ENCODE results near the gene WBP2. TPM values are rescaled to one million over a fixed set of nuclear protein-coding genes. Genes with fewer than 3 reads are reported as not detected.
A peak's percentile ranks its signal among the peaks of the same experiment; 100 is the strongest.

Gene WBP2
- total RNA-seq, 2 donors from 2014 or later, result 88.9 to 125 TPM

DNA sequence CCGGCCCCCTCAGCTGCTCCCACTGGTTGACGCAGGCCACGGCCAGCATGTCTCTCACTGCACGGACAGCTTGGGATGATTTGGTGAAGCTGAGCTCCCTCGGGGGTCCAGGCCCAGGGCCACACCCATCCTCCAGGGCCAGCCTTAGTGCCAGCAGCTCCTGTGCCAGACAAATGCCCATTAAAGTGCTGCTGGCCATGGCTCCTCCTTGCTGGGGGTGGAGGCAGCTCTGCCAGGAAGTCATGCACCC lies 20.7 kb upstream of the WBP2 start:
- intact Hi-C loops (cut with DNase I), result loop anchor here (5.0 kb wide), 1 partner anchor 89 kb away; no protein-coding TSS in a partner anchor
- Histone ChIP-seq H3K4me1 (replicated peaks) (peaks cover 28% of the 10 kb centered on the region), H3K9me3 (no peaks in the 10 kb centered on the region), H3K4me3 (peak overlapping the region; percentile 9 to 53), H3K27me3 (replicated peaks; ENCODE audit: insufficient read depth) (no peaks in the 10 kb centered on the region), H3K27ac (peak overlapping the region; percentile 91), H3K36me3 (no peaks in the 10 kb centered on the region)
- peak; percentile 84 for DNase-seq (ENCODE audit: low spot score)
- 15% methylated on average over 5 of the region's 5 CpGs for WGBS
- no peak for TF ChIP-seq POLR2AphosphoS5 (IDR thresholded peaks at IDR 0.05)
- no peak for TF ChIP-seq POLR2A (IDR thresholded peaks at IDR 0.05)
- TF ChIP-seq, protein P1, sequence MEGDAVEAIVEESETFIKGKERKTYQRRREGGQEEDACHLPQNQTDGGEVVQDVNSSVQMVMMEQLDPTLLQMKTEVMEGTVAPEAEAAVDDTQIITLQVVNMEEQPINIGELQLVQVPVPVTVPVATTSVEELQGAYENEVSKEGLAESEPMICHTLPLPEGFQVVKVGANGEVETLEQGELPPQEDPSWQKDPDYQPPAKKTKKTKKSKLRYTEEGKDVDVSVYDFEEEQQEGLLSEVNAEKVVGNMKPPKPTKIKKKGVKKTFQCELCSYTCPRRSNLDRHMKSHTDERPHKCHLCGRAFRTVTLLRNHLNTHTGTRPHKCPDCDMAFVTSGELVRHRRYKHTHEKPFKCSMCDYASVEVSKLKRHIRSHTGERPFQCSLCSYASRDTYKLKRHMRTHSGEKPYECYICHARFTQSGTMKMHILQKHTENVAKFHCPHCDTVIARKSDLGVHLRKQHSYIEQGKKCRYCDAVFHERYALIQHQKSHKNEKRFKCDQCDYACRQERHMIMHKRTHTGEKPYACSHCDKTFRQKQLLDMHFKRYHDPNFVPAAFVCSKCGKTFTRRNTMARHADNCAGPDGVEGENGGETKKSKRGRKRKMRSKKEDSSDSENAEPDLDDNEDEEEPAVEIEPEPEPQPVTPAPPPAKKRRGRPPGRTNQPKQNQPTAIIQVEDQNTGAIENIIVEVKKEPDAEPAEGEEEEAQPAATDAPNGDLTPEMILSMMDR (IDR thresholded peaks at IDR 0.05), result no peak

DNA sequence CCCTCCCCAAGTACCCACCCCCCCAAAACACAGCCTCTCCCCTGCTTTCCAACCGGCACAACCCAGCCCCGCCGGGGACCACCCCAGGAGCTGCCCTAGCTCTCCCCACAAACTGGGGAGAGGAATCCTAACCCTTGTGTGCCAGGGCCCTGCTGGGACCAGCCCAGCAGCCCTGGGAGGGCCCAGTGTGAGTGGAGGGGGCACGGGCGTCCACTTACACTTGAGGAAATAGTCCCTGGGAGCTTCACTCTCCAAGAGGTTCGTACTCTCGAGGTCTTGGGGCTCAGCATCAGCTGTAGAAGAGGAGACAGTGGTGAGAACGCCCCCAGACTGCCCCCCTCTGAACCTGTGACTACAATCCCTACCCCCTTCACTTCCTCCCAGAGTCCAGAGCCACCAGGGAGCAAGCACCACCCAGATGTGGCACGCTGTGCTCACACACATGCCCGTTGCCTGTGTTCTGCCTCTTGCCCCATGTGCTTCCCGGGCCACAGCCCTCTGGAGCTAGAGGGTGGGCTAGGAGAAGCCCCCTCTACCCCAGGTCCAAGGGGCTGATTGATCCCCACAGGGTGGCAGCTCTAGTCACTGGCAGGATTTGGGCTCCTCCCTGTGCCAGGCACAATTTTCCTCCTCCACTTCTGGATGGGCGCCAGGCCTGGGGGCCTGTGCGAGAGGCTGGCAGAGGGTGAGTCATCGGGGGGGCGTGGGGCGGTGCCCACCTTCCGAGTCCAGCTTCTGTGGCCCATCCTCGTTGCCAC lies 20.2 kb upstream of the WBP2 start:
- 33% methylated on average over 14 of the region's 18 CpGs for WGBS
- Histone ChIP-seq H3K36me3 (no peaks in the 10 kb centered on the region), H3K4me1 (replicated peaks) (peaks cover 28% of the 10 kb centered on the region), H3K27me3 (replicated peaks; ENCODE audit: insufficient read depth) (no peaks in the 10 kb centered on the region), H3K9me3 (no peaks in the 10 kb centered on the region), H3K27ac (peak overlapping the region; percentile 91), H3K4me3 (no peak overlapping the region)
- no peak for TF ChIP-seq POLR2AphosphoS5 (IDR thresholded peaks at IDR 0.05)
- TF ChIP-seq, protein P1 (IDR thresholded peaks at IDR 0.05), result no peak
- TF ChIP-seq POLR2A (IDR thresholded peaks at IDR 0.05), result no peak
- intact Hi-C loops (cut with DNase I), result loop anchor here (5.0 kb wide), 1 partner anchor 88 kb away; no protein-coding TSS in a partner anchor
- peak; percentile 74 for DNase-seq (ENCODE audit: low spot score)

DNA sequence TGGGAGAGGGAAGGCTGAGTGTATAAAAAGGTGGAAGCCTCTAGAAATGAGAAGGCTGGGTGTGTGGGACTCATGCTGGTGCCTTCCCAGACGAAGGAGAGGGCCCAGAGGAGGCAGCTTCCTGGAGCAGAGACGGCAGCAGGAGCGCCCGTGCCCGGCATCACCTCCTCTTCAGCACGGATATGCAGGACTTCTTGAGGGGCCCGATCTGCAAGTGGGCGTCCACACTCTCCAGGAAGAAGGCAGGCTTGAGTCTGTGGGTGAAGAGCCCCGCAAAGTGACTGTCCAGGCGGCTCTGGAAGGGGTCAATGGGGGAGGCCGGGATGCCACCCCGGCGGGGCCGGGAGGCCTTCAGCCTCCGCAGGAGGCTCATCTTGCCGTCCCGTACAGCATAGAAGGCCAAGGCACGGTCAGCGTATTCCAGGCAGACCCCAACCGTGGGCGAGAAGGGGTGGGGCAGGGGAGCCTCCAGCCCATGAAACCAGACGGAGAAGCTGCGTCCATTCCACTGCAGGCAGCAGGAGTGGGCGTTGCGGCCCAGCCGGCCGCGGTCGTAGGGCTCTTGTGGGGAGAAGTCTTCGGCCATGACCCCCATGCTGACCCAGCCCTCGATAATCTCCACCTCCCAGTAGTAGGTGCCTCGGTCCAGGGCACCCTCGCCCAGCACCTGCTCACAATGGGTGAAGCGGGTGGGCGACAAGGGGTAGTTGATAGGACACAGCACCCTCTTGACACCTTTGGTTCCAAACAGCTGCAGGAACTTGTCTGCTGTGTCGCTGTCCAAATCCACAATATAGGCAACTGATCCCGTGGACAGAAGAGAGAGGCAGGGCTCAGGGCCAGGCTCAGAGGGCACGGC lies 19.4 kb upstream of the WBP2 start:
- WGBS, result 91% methylated on average over 38 of the region's 38 CpGs
- no peak for TF ChIP-seq POLR2AphosphoS5 (IDR thresholded peaks at IDR 0.05)
- TF ChIP-seq, protein P1 (IDR thresholded peaks at IDR 0.05), result no peak
- no peak for TF ChIP-seq POLR2A (IDR thresholded peaks at IDR 0.05)
- Histone ChIP-seq H3K4me3 (no peak overlapping the region), H3K9me3 (no peaks in the 10 kb centered on the region), H3K36me3 (no peaks in the 10 kb centered on the region), H3K27me3 (replicated peaks; ENCODE audit: insufficient read depth) (no peaks in the 10 kb centered on the region), H3K27ac (peak overlapping the region; percentile 91), H3K4me1 (replicated peaks) (peaks cover 28% of the 10 kb centered on the region)
- no peak for DNase-seq (ENCODE audit: low spot score)
- intact Hi-C loops (cut with DNase I), result loop anchor here (5.0 kb wide), 1 partner anchor 87 kb away; no protein-coding TSS in a partner anchor

DNA sequence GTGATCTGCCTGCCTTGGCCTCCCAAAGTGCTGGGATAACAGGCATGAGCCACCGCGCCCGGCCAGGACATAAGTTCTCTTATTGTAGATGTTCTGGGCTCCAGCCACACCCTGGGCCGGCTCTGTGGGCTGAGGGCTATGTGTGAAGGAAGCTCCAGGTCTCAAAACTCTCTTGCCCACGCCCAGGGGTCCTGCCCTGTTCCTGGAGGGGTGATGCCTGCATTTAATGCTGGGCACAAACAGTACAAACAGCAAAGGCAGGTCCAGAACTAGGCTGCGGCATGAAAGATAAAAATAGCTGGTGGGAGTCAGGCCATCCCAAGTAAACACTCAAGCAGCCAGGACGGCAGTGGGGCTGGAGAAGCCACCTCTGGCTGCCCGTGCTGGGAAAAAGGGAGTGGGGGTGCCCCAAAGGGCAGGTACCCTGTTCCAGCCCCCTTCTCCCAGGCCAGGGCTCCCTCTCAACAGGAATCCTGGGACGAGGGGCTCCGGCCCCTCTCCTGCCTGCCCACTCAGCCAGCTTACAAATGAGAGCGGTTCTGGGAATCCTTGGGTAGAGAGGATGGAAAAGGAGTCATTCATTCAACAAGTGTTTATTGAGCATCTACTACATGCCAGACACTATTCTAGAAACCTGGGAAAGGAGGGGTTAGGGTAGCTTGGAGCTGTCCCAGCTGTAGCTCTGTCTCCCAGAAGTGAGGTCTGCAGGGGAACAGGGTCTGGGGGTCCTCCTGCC lies 18.6 kb upstream of the WBP2 start:
- Histone ChIP-seq H3K9me3 (no peaks in the 10 kb centered on the region), H3K27me3 (replicated peaks; ENCODE audit: insufficient read depth) (no peaks in the 10 kb centered on the region), H3K27ac (peak overlapping the region; percentile 83), H3K4me3 (no peak overlapping the region), H3K36me3 (no peaks in the 10 kb centered on the region), H3K4me1 (replicated peaks) (peaks cover 28% of the 10 kb centered on the region)
- no peak for DNase-seq (ENCODE audit: low spot score)
- 72% methylated on average over 11 of the region's 11 CpGs for WGBS
- TF ChIP-seq, protein P1 (IDR thresholded peaks at IDR 0.05), result no peak
- intact Hi-C loops (cut with DNase I), result loop anchor here (2.0 kb wide), 1 partner anchor 19 kb away; the partner anchor contains the start of gene WBP2

Measured in prostate gland (tissue), 2 donors.